Measurements from ENCODE around the gene HNRNPA2B1.

DNA sequence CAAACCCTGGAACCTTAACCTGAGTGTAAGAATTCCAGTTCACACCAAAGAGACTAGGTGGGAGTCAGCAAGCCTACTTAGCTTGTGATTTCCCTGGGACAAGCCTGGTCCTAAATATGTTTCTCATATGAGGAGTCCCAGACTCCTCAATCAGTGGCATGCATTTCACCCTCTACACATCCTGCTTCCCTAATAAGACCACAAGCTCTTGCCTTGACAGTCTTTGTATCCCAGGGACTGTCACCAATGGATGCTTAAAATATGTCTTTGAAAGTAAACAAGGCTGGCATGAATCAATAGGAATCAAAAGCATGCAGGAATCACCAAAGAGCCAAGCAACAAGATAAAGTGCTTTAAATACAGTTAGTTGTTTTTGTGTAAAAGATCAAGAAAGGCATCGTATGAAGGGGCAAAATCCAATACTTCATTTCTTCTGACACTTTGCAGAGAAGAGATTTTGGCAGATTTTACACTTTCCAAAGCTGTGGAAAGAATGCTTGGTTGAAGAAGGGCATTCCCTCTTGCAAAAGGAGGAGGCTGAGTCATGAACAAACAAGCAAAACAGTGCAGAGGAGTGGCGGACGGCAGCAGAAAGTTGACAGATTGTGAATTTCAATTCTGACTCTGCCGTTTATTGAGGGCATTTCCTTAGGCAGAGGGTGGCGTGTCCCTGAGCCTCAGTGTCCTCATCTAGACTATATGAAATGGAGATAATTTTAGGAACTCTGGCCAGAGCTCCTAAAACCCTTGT, 57.1 kb downstream of the HNRNPA2B1 start:
- TF ChIP-seq, protein P1, sequence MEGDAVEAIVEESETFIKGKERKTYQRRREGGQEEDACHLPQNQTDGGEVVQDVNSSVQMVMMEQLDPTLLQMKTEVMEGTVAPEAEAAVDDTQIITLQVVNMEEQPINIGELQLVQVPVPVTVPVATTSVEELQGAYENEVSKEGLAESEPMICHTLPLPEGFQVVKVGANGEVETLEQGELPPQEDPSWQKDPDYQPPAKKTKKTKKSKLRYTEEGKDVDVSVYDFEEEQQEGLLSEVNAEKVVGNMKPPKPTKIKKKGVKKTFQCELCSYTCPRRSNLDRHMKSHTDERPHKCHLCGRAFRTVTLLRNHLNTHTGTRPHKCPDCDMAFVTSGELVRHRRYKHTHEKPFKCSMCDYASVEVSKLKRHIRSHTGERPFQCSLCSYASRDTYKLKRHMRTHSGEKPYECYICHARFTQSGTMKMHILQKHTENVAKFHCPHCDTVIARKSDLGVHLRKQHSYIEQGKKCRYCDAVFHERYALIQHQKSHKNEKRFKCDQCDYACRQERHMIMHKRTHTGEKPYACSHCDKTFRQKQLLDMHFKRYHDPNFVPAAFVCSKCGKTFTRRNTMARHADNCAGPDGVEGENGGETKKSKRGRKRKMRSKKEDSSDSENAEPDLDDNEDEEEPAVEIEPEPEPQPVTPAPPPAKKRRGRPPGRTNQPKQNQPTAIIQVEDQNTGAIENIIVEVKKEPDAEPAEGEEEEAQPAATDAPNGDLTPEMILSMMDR (IDR thresholded peaks at IDR 0.05) = no peak
- TF ChIP-seq POLR2A (IDR thresholded peaks at IDR 0.05) = no peak
